Measurements from ENCODE around the gene CAPRIN1. TPM values are rescaled to one million over a fixed set of nuclear protein-coding genes. Genes with fewer than 3 reads are reported as not detected.
"Not testable (repeated sequence)": the region's sequence is repeated elsewhere in the genome, so short reads cannot be mapped to it uniquely, and the experiment has no call there.

CAPRIN1 gene
- total RNA-seq, 3 donors from 2014 or later = 148 to 198 (median 167) TPM

GRCh38 chr11:34052608-34053160, 1.2 kb downstream of the CAPRIN1 start:
- TF ChIP-seq POLR2AphosphoS5 (IDR thresholded peaks at IDR 0.05) = no peak
- no peak for TF ChIP-seq POLR2A (IDR thresholded peaks at IDR 0.05)
- no peak for TF ChIP-seq CTCF (IDR thresholded peaks at IDR 0.05)
- Histone ChIP-seq H3K4me1 (peaks cover 0 to 12% of the 10 kb centered on the region in 2 donors), H3K27me3 (no peaks in the 10 kb centered on the region), H3K9me3 (no peaks in the 10 kb centered on the region), H3K36me3 (no peaks in the 10 kb centered on the region), H3K27ac (peak overlapping the region; percentile 98 to 100), H3K4me3 (peak overlapping the region; percentile 79 to 99 (median 88))
- intact Hi-C loops (cut with DNase I; ENCODE audit: low total_unique reads) = loop anchor here (1.0 kb wide), 1 partner anchor 56 kb away; no protein-coding TSS in a partner anchor
- no peak for DNase-seq (ENCODE audit: low spot score in 2 of 2)

- no peaks in the 10 kb centered on the region for H3K27me3 ChIP-seq
- intact Hi-C loops (cut with DNase I; ENCODE audit: low total_unique reads) = no loop called here
- no peak for TF ChIP-seq POLR2A (IDR thresholded peaks at IDR 0.05)
- TF ChIP-seq POLR2AphosphoS5 (IDR thresholded peaks at IDR 0.05) = peak in 1 of 3 donors; percentile 18
- TF ChIP-seq CTCF (IDR thresholded peaks at IDR 0.05) = no peak
- no peaks in the 10 kb centered on the region for H3K9me3 ChIP-seq
- peak overlapping the region; percentile 98 to 100 for H3K27ac ChIP-seq
- peak overlapping the region; percentile 79 to 99 (median 88) for H3K4me3 ChIP-seq
- H3K4me1 ChIP-seq = peaks cover 0 to 12% of the 10 kb centered on the region in 2 donors
- H3K36me3 ChIP-seq = no peaks in the 10 kb centered on the region
- DNase-seq (ENCODE audit: low spot score in 2 of 2) = peak; percentile 55 to 71
Measured at GRCh38 chr11:34053161-34053686, 1.7 kb downstream of the CAPRIN1 start.

GRCh38 chr11:34054351-34054750, 2.8 kb downstream of the CAPRIN1 start:
- intact Hi-C loops (cut with DNase I; ENCODE audit: low total_unique reads); H3K27me3 ChIP-seq; DNase-seq (ENCODE audit: low spot score in 2 of 2); H3K9me3 ChIP-seq; H3K36me3 ChIP-seq: not testable (repeated sequence)
- Histone ChIP-seq H3K4me1 (peaks cover 0 to 12% of the 10 kb centered on the region in 2 donors), H3K4me3 (peak overlapping the region in 1 of 3 donors; percentile 88), H3K27ac (peak overlapping the region; percentile 33 to 98)

- Histone ChIP-seq H3K27me3 (no peaks in the 10 kb centered on the region), H3K36me3 (no peaks in the 10 kb centered on the region), H3K27ac (no peak overlapping the region), H3K9me3 (no peaks in the 10 kb centered on the region), H3K4me1 (peaks cover 0 to 12% of the 10 kb centered on the region in 2 donors), H3K4me3 (peak overlapping the region in 1 of 3 donors; percentile 0)
- TF ChIP-seq CTCF (IDR thresholded peaks at IDR 0.05) (no peak), POLR2A (IDR thresholded peaks at IDR 0.05) (no peak), POLR2AphosphoS5 (IDR thresholded peaks at IDR 0.05) (no peak)
- intact Hi-C loops (cut with DNase I; ENCODE audit: low total_unique reads) = no loop called here
- DNase-seq (ENCODE audit: low spot score in 2 of 2) = no peak
Measured at GRCh38 chr11:34055218-34056000, 3.9 kb downstream of the CAPRIN1 start.

GRCh38 chr11:34056672-34057071, 5.1 kb downstream of the CAPRIN1 start:
- no peak for DNase-seq (ENCODE audit: low spot score in 2 of 2)
- Histone ChIP-seq H3K9me3 (no peaks in the 10 kb centered on the region), H3K27me3 (no peaks in the 10 kb centered on the region), H3K4me1 (peaks cover 0 to 12% of the 10 kb centered on the region in 2 donors), H3K27ac (no peak overlapping the region), H3K4me3 (peak overlapping the region in 1 of 3 donors; percentile 2), H3K36me3 (no peaks in the 10 kb centered on the region)
- TF ChIP-seq CTCF (IDR thresholded peaks at IDR 0.05) (no peak), POLR2AphosphoS5 (IDR thresholded peaks at IDR 0.05) (no peak), POLR2A (IDR thresholded peaks at IDR 0.05) (no peak)
- intact Hi-C loops (cut with DNase I; ENCODE audit: low total_unique reads) = no loop called here
